GM19240 (cell line): ENCODE measurements around the gene KRT5.

Source experiments
- DNase-seq: peaks from one replicate; pipeline ENCODE4 v3.0.0; 2011; ENCODE audit warnings: low spot score; ENCODE audit not compliant: insufficient read length

The KRT5 gene

GRCh38 chr12:52519826-52520662, at the start of gene KRT5:
Gene KRT5, minus strand, starts transcription at chr12:52520394. Its CDS starts 98 bp downstream, at chr12:52520296.
- DNase-seq, result no peak

GRCh38 chr12:52568111-52568510, 47.9 kb upstream of the KRT5 start:
- DNase-seq, result no peak

- no peak for DNase-seq
Measured at GRCh38 chr12:52566847-52567291, 46.7 kb upstream of the KRT5 start.

- DNase-seq, result no peak
Measured at GRCh38 chr12:52564582-52564981, 44.4 kb upstream of the KRT5 start.

- no peak for DNase-seq
Measured at GRCh38 chr12:52561880-52562449, 41.8 kb upstream of the KRT5 start.

- DNase-seq, result no peak
Measured at GRCh38 chr12:52559979-52560378, 39.8 kb upstream of the KRT5 start.

- DNase-seq, result no peak
Measured at GRCh38 chr12:52558781-52559445, 38.7 kb upstream of the KRT5 start.

GRCh38 chr12:52557476-52557875, 37.3 kb upstream of the KRT5 start:
- no peak for DNase-seq

GRCh38 chr12:52555577-52555976, 35.4 kb upstream of the KRT5 start:
- no peak for DNase-seq

- DNase-seq, result no peak
Measured at GRCh38 chr12:52552681-52553195, 32.5 kb upstream of the KRT5 start, which contains the start of gene KRT71. Gene KRT71, minus strand, starts transcription at chr12:52553145. Its CDS starts 68 bp downstream, at chr12:52553077.

- no peak for DNase-seq
Measured at GRCh38 chr12:52552055-52552454, 31.9 kb upstream of the KRT5 start.

GRCh38 chr12:52551216-52551865, 31.1 kb upstream of the KRT5 start:
- DNase-seq, result no peak

GRCh38 chr12:52546126-52546525, 25.9 kb upstream of the KRT5 start:
- no peak for DNase-seq

- DNase-seq, result no peak
Measured at GRCh38 chr12:52543985-52544883, 24.0 kb upstream of the KRT5 start.

GRCh38 chr12:52542785-52543318, 22.7 kb upstream of the KRT5 start:
- DNase-seq, result no peak

- DNase-seq, result no peak
Measured at GRCh38 chr12:52542157-52542556, 22.0 kb upstream of the KRT5 start.

GRCh38 chr12:52541709-52542108, 21.5 kb upstream of the KRT5 start:
- no peak for DNase-seq

- DNase-seq, result no peak
Measured at GRCh38 chr12:52540531-52540930, 20.3 kb upstream of the KRT5 start.

GRCh38 chr12:52539821-52540173, 19.6 kb upstream of the KRT5 start:
- DNase-seq, result no peak

GRCh38 chr12:52539083-52539820, 19.1 kb upstream of the KRT5 start:
- no peak for DNase-seq
